GM10266 (cell line): ENCODE measurements around the gene RCCD1.

ENCODE experiments used
- DNase-seq: peaks from one replicate; pipeline ENCODE4 v3.0.0; 2012; ENCODE audit errors: extremely low spot score
- CTCF ChIP-seq: IDR thresholded peaks from 2 replicates; pipeline ENCODE4 v1.5.1; 2012; ENCODE audit warnings: mild to moderate bottlenecking, low read depth; ENCODE audit not compliant: control insufficient read depth, insufficient read depth; ENCODE audit errors: missing control alignments

The RCCD1 gene

GRCh38 chr15:90942354-90943120 lies 12.1 kb upstream of the RCCD1 start:
- no peak for DNase-seq
- TF ChIP-seq CTCF = no peak

GRCh38 chr15:90945091-90945490 lies 9.6 kb upstream of the RCCD1 start:
- DNase-seq = no peak
- no peak for TF ChIP-seq CTCF

DNA sequence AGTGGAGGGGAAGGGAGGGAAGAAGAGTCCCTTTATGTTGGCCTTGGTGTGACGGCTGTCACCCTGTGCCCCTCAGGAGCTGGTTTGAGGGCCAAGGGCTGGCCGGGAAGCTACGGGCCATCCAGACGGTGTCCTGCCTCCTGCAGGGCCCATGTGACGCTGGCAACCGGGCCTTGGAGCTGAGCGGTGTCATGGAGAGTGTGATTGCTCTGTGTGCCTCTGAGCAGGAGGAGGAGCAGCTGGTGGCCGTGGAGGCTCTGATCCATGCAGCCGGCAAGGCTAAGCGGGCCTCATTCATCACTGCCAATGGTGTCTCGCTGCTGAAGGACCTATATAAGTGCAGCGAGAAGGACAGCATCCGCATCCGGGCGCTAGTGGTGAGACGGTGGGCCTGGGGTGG lies 8.1 kb upstream of the RCCD1 start:
- no peak for TF ChIP-seq CTCF
- no peak for DNase-seq

DNA sequence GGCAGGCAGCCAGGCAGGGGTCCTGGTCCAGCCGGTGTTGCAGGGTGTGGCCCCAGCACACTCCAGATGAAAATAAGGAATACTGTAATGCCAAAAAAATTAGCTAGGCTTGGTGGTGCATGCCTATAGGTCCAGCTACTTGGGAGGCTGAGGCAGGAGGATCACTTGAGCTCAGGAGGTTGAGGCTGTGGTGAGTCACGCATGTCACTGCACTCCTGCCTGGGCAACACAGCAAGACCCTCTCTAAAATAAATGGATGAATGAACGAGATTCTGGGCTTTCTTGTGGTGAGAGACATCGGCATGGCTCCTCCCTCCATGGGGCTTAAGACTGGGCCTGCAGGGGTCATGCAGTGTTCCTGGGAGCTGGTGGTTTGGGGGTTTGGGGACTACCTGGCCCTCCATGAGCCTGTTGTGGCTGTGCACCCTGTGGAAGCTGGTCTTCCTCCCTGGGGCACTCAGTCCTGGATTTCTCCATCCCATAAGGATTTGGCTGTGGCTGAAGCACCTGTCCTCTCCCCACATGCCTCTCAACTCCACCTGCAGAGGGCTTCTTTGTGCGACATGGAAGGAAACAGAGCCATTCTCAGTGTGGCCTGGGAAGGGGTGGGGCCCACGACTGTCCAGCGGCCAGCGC lies 7.6 kb upstream of the RCCD1 start:
- no peak for TF ChIP-seq CTCF
- no peak for DNase-seq

GRCh38 chr15:90947577-90948357 lies 6.9 kb upstream of the RCCD1 start:
- DNase-seq = no peak
- no peak for TF ChIP-seq CTCF

DNA sequence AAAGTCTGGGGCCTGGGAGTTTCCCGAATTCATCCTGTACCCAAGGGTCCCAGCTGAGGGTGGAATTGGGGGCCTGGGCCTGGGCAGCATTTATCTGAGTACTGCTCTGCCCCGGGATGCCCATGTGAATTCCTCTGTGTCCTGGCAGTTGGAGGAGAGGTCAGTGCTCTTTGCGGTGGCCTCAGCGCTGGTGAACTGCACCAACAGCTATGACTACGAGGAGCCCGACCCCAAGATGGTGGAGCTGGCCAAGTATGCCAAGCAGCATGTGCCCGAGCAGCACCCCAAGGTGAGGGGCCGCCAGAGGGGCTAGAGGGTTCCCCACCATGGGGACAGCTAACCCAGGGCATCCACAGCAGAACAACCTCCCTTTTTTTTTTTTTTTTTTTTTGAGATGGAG lies 6.2 kb upstream of the RCCD1 start:
- no peak for DNase-seq
- no peak for TF ChIP-seq CTCF
